Lower leg skin (tissue), 4 donors: ENCODE data around the gene ANK3. TPM values are rescaled to one million over a fixed set of nuclear protein-coding genes. Genes with fewer than 3 reads are reported as not detected.

Experiments
- DNase-seq, 2 donors: peaks; one replicate each; pipeline ENCODE4 v3.0.0-alpha.2; 2019; ENCODE audit warnings: low spot score in 2 of 2
- H3K4me3 ChIP-seq: fragments of 200-600 bp; sonication (generic); 2 replicates; pipeline ENCODE4 v1.5.1; 2017; ENCODE audit warnings: mild to moderate bottlenecking, low read depth; ENCODE audit not compliant: poor library complexity, severe bottlenecking
- POLR2A ChIP-seq, 2 donors: fragments of 450-650 bp; IDR thresholded peaks; one replicate each; pipeline ENCODE4 v1.6.1; 2016 to 2017; ENCODE audit warnings: antibody characterized with exemption in 2 of 2, mild to moderate bottlenecking in 1 of 2, moderate library complexity in 1 of 2
- WGBS, 2 donors: methylation state at CpG; one replicate each; pipeline ENCODE4 v1.1.5; 2018; 5-methylcytosine and 5-hydroxymethylcytosine counted together
- intact Hi-C: fragments of 100-400 bp; cut with DNase I; formaldehyde crosslinking; loops from one replicate; pipeline ENCODE4 v1.15.0; 2023; ENCODE audit warnings: low total_unique reads
- total RNA-seq, 4 donors: library from RNA; depleted of rRNA; stranded (reverse); fragments of >200 nt; gene quantifications; one replicate each; pipeline ENCODE4 v1.1.0, GENCODE V29; 2016
- TF ChIP-seq, protein P1 (sequence below), 3 donors: fragments of 450-650 bp; IDR thresholded peaks; one replicate each; pipeline ENCODE4 v1.5.1; 2016; ENCODE audit warnings: antibody characterized with exemption in 3 of 3, mild to moderate bottlenecking in 3 of 3, moderate library complexity in 2 of 3

The ANK3 gene
- total RNA-seq, 4 donors from 2014 or later: 76.2 to 107 (median 91.5) TPM

- 63 to 66% methylated on average over 6 of the region's 6 CpGs for WGBS, 2 donors
- no peak for DNase-seq
- intact Hi-C loops: no loop called here
- no peak for TF ChIP-seq POLR2A (IDR thresholded peaks at IDR 0.05)
- TF ChIP-seq, protein P1, sequence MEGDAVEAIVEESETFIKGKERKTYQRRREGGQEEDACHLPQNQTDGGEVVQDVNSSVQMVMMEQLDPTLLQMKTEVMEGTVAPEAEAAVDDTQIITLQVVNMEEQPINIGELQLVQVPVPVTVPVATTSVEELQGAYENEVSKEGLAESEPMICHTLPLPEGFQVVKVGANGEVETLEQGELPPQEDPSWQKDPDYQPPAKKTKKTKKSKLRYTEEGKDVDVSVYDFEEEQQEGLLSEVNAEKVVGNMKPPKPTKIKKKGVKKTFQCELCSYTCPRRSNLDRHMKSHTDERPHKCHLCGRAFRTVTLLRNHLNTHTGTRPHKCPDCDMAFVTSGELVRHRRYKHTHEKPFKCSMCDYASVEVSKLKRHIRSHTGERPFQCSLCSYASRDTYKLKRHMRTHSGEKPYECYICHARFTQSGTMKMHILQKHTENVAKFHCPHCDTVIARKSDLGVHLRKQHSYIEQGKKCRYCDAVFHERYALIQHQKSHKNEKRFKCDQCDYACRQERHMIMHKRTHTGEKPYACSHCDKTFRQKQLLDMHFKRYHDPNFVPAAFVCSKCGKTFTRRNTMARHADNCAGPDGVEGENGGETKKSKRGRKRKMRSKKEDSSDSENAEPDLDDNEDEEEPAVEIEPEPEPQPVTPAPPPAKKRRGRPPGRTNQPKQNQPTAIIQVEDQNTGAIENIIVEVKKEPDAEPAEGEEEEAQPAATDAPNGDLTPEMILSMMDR (IDR thresholded peaks at IDR 0.05): no peak
- no peak overlapping the region for H3K4me3 ChIP-seq
Observed at GRCh38 chr10:60312818-60313588, 76.7 kb downstream of the ANK3 start.

GRCh38 chr10:60311821-60312220 lies 77.9 kb downstream of the ANK3 start:
- 93 to 100% methylated on average over 1 of the region's 1 CpG for WGBS, 2 donors
- no peak for TF ChIP-seq POLR2A (IDR thresholded peaks at IDR 0.05)
- TF ChIP-seq, protein P1 (IDR thresholded peaks at IDR 0.05): no peak
- intact Hi-C loops: no loop called here
- no peak overlapping the region for H3K4me3 ChIP-seq
- DNase-seq: no peak

GRCh38 chr10:60310740-60311139 lies 78.9 kb downstream of the ANK3 start:
- 23 to 27% methylated on average over 2 of the region's 2 CpGs for WGBS, 2 donors
- DNase-seq: no peak
- H3K4me3 ChIP-seq: no peak overlapping the region
- TF ChIP-seq POLR2A (IDR thresholded peaks at IDR 0.05): no peak
- TF ChIP-seq, protein P1 (IDR thresholded peaks at IDR 0.05): no peak
- intact Hi-C loops: no loop called here

DNA sequence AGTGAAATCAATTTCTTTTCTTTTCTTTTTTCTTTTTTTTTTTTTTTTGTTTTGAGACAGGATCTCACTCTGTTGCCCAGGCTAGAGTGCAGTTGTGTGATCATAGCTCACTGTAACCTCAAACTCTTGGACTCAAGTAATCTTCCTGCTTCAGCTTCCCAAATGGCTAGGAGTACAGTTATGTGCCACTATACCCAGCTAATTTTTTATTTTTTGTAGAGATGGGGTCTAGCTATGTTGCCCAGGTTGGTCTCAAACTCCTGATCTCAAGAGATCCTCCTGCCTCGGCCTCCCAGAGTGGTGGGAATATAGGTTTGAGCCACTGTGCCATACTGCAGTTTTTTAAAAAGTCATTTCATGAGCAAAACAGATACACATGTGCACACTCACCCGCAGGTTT lies 79.8 kb downstream of the ANK3 start:
- intact Hi-C loops: no loop called here
- no peak for DNase-seq
- TF ChIP-seq, protein P1 (IDR thresholded peaks at IDR 0.05): no peak
- TF ChIP-seq POLR2A (IDR thresholded peaks at IDR 0.05): no peak
- WGBS, 2 donors: 88% methylated on average over 2 of the region's 2 CpGs
- H3K4me3 ChIP-seq: no peak overlapping the region

DNA sequence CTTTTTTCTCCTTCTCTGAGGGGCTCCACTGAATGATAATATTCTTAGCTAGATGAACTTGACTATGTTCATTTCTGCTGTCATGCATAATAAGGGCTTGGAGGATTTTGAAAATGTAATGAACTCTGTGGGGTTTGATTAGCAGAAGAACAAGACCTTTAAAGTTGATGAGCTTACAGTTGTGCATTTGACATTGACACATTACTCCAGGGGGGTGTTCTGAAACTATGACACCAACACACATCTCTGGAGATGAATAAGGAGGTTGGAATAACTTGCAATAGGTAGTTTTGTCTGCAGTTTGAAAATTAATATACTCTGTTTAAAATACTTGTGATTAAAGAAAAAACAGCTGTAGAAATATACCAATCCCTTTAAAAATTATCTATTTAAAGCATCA lies 80.3 kb downstream of the ANK3 start:
- intact Hi-C loops: no loop called here
- no peak for DNase-seq
- TF ChIP-seq, protein P1 (IDR thresholded peaks at IDR 0.05): no peak
- TF ChIP-seq POLR2A (IDR thresholded peaks at IDR 0.05): no peak
- no peak overlapping the region for H3K4me3 ChIP-seq
